Putamen (tissue), 1 donor: Measurements from ENCODE around the gene VOPP1.
"Not testable (repeated sequence)": the region's sequence is repeated elsewhere in the genome, so short reads cannot be mapped to it uniquely, and the experiment has no call there.

Source experiments
- DNase-seq: peaks from one replicate; pipeline ENCODE4 v3.0.0-alpha.2; 2016; ENCODE audit warnings: low spot score

Gene VOPP1

DNA sequence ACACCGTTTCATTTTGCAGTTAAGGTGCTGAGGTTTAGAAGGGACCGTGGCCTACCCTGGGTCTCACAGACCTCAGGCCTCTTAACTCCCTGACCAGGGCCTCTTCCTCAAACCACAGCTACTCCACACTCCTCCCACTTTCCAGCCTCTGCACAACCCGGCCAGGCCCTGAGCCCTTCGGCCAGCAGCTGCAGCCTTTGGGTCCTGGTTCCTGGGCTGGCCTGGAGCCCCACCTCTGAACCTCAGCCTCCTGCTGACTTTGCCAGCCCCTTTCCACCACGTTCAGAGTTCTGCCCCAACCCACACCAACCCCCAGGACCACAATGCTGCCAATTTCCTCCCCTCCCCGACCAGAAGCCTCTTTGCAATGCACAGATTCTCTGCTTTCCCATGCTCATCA, 84.1 kb downstream of the VOPP1 start:
- DNase-seq, result no peak

DNA sequence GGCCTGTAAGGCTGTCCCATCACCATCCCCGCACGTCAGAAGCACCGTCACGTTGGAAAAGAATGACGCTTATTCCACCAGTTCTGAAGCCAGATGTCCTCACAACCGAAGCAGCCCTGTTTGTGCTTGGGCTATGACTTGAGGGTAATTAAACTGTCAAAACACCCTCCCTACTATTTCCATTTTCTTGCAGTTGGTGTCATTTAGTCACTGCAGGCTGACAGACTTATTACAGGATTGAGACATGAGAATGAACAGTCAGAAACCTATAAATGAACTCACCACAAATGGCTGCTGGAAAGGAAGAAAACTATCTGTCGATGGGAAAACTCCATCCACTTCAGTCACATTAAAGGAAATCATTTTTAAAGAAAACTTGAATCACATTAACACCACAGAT, 85.3 kb downstream of the VOPP1 start:
- DNase-seq, result no peak

DNA sequence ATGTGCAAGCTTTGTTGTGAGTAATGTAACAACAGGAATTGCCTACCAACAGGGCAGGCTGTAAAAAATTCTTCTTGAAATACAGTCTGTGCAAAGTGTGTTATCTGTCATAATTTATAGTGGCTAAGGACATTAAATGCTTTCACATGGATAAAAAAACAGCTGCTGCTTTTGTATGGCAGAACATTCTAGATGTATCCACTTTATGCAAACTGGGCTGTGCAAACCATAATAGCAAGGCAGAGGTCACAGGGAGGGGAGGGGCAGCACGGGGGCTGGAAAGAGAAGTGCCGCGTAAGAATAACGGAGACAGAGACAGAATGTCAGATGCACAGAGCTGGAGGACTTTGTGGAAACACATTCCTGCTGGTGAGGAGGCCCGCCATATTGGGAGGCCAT, 86.1 kb downstream of the VOPP1 start:
- no peak for DNase-seq

DNA sequence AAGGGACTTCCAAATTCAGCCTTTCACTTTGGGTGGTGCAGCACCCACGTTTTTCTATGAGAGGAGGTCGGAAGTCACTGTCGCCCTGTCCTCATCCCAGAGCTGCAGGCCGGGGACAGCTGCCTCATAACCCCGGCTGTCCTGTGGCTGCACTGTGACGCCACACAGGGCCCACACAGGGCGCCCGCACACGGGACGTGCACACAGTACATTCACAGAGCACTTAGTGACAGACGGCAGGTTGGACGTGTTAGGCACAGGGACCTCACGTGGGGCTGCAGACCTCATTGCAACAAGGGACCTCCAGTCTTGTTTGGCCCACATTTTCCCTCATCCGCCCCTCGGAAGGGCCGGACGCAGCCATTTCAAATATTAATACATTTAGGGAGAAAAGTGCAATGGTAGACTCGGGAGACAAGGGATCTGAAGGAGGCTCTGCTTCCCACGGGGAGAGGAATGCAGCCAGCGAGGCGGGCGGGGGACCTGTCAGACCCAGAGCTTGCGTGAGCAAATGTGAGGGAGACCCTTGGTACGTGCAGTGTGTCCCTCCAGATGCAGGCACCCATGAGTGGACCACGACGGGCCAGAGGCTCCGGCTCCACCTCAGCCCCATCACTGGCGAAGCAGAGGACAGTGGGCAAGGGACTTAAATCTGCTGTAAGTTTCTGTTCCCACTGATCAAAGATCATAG, 86.7 kb downstream of the VOPP1 start:
- no peak for DNase-seq

DNA sequence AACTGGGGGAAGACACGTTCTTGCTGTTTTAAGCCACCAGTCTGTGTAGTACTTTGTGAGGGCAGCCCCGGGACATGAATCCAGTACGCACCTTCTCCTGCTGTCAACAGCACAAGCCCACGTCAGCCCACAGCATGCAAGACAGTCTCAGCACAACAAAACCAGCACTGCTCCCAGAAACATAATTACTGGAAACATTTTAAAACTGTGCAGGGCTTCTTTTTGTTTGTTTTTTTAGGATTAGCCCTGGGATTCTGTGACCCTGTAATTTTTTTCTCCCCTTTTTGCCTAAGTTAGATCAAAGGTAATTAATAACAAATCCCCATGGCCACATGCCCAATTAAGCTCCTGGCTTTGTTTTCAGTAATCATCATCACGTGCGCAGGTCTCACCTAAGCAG, 87.5 kb downstream of the VOPP1 start:
- DNase-seq, result no peak

DNA sequence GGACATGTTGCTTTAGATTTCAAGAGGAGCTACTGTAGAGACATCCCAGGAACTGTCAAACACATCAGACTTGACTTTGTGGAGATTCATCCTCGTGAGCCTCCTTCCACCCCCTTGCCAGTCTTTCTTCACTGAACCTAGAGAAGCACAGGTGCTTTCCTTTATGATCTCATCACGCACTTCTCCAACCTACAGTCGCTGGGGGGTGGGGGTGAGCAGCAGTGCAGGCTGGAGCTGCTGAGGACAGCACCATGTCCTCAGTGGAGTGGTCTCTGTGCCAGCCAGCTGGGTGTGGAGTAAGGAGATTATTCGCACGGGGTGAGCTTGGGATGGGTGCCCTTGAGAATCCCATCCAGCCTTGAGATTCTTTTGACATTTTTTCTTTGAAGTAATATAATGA, 88.1 kb downstream of the VOPP1 start:
- DNase-seq, result no peak

DNA sequence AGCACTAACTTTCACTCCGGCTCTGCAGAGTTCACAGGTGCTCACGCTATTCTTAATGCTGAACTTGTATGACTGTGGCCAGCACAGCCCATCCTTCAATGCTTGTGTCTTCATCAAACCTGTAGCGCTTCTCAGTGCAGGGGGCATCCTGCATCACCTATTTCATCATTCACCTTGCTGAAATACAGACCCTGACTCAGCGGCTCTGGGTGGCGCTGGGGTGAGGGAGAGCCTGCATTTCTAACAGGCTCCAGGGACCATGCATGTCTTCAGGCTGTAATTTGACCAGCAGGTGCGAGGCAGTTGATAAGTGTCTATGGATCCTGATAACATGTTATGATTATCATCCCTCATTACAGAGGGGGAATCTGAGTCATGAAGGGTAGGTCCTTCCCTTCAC, 89.3 kb downstream of the VOPP1 start:
- no peak for DNase-seq

DNA sequence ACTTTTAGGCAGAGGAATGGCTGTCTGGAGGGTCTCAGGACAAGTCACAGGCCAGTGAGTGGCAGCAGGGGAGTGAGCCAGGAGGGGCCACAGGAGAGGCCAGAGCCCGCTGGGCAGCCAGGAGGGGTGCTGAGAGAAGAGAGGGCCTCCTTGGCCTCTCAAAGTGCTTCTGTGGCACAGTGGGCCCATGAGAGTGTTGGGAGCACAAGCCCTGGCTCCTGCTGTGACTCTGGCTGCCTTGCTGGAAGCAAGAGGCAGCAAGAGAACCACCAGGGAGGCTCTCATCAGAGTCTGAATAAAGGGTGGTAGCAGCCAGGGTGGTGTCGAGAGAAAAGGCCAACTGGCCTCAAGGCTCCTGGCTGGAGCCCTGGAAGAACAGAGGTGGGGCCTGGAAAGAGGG, 91.1 kb downstream of the VOPP1 start:
- DNase-seq, result no peak

DNA sequence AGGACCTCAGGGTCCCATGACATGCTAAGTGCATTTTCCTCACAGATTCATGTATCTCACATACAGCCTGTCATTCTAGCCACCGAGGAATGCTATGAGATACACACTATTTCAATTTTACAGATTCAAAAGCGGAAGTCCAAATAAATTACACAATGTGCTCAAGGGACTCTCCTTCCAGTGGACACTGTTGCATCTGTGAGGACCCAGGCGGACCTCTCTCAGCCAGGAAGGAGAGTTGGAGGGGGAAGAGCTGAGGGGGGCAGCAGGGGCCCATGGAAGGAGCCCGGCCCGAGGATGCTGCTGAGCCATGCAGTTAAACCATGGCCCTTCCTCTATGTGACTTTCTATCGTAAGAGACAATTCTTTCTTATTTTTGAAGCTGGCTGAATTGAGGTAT, 93.6 kb downstream of the VOPP1 start:
- no peak for DNase-seq

DNA sequence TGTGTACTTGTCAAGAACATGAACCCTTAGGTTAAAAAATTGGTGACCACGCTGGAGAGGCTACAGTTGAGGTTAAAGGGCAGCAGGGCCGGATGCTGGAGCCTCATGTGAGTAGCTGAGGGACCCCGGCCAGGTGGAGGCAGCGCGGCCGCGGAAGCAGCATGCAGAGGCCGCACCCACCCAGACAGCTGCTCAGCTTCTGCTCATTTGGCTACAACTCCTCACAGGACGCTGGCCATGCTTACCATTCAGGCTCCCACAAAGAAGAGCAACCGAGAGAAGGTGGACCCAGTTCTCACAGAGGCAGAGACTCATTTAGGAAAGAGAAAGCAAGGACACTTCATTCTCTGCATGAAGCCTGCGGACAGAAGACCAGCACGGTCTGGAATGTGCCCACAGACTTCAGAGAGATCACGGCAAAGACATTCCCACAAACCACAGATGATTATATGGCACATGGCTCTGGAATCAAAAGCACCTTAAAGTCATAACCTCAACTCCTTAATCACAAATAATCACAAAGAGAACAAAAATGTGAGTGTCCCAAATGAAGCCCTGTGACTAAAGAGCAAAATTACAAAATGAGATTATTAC, 94.4 kb downstream of the VOPP1 start:
- DNase-seq, result no peak

DNA sequence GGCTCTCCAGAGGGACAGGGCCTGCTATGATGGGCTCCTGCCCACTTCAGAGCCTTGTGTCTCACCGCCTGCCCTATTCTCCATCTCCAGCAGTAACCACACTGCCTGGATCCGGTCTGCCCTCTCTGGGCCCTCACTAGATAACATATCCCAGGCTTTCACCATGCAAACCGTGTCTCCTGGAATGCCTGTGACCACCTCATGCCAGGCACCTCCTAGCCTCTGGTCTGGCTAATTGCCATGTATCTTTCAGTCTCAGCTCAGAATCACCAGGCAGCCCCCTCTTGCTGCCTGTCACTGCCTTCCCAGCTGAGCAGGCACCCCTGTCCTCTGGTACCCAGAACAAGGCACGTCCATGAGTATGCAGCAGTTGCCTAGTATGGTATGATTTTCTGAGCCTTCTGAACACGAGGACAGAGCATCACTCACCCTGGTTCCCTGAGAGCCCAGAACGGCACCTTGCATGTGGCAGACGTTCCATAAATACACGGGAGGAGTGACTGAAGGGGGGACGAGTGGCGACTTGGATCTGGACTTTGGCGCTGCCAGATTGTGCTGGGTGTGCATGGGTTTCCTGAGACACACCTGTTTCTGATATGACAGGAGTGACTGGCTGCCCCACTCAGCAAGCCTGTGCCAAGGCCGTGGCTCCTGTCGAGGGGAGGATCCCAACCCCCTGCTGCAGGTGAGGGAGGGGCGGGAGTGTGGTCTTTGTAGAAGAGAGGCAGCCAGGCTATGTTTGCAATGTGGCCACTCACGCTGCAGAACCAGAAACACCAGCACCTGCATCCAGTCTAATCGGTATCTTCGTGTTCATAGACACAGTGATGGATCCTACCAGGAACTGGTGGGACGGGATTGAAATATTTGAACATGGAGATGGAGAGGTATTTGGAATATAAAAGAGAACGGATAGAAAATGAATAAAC, 95.2 kb downstream of the VOPP1 start:
- no peak for DNase-seq

DNA sequence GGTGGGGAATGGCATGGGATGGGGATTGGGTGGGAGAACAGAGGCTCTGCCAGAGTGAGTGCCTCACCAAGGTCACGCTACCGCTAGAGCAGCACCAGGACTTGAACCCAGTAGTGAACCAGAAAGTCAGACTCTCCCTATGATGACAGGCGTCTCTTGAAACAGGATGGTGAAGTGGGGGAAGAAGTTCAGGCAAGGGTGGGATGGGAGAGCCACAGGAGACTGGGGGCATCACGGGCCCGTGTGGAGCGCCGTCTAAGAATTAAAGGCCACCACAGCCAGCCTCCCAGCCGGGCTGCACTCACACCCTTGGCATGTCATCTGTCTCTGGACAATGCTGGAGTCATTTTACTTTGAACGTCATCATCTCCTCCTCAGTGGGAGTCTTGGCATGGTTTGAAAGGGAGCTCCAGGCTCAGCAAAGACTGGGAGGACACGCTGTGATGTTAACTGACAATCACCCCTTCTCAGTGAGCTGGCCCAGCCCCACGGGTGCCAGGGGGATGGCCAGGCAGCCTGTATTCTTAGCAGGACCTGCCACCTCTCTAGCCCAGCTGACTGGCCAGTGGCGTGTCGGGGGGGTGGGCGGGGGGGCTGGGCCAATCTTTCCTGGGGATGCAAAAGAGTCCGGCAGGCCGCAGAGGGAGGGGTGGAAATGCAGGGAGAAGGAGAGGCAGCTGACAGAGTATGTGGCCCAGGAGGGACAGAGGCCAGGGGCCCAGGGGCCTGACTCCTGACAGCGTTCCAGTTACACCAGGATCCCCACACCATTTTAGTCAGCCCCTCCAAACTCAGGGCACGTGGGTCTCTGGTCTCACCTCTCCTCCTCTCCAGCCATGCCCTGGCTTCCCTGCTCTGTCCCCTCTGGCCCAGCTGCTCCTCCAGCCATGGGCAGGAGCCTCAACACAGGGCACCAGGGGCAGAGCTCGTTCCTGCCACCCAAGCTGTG, 96.2 kb downstream of the VOPP1 start:
- DNase-seq, result peak; percentile 13

DNA sequence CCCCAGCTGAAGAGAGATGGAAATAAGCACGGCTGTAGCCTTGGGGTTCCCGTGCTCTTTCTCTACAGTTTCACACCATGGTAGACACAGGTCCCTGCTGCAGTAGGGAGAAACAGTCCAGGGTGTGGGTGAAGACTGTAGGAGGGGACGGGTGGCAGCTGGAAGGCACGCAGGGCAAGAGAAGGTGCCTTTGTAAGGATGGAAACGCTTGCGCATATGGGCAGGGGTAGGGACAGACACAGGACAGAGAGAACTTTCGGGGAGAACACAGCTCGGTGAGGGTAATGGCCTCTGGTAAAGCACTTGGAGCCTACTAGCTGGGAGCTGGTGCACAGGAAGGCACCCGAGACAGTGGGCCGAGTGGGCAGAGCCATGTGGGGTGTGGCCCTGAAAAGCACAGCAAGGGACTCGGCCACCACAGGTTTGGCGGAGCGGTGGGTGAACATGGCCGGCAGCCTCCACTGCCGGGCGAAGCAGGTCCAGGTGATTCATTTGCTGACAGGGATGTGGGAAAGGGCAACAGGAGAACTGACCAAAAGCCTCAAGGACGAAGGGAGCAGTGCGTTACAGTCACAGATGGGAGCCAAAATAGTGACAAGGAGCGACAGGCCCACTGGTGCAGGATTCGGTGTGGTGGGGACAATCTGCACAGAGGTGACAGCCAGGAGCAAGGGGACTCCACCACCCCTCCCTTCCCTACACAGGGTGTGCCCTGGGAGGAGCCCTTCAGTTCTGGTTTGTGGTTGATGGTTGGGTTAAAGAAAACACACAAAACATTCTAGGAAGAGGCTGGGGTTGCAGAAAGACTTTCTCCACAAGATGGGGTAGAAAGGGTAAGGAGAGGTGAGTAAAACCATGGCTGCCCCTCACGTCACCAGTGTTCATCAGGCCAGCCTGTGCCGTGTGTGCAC, 97.1 kb downstream of the VOPP1 start:
- DNase-seq, result no peak

DNA sequence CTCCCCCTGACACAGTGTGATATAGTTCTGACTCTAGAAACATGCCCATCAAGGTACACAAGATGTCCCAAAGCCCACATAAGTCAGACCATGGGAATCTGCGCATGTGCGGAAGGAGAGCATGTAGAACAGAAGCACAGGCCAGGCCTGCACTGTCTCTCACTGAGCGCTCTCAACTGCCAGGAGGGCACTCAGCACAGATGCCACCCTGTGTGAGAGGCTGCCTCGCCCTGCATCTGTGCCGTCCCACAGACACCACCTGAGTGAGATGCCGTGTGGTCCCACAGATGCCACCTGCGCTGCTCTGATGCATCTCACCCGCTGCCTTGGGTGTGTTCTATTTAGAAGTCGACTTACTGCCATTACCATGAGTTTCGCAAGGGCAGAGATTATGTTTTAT, 98.4 kb downstream of the VOPP1 start:
- DNase-seq, result no peak

DNA sequence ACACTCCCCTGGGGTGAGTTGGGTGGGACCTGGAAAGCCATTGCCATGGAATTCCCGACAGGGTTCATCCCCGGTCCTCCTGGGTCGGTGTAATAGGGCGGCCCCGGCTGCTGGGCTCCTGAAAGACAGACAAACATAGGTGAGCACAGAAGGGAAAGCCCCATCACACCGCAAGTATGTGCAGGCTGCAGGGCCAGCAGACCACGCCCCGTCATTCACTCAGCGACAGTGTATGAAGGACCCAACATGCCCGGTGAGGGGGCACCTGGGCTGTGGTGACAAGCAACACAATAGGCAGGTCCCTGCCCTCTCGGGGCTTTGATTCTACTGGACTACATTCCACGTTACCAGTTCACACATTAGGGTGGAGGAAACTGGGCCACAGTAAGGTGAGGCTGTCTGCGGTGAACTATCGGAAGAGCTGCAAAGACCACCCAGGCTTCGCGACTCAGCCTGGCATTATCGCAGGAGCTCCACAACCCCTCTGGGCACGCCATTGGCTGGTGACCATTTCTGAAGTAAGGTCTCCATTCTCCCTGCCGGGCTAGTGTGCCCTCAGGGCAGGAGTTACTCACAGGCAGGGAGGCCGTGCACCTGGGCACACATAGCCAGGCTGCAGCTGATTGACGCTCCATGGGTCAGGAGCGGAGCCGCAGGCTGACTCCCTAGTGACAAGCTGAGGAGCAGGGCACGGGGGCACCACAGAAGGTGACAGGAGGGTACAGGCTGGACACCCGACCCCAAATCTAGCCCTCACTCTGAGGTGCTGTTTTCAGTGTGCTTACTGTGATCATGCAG, 99.2 kb downstream of the VOPP1 start:
- DNase-seq, result no peak

DNA sequence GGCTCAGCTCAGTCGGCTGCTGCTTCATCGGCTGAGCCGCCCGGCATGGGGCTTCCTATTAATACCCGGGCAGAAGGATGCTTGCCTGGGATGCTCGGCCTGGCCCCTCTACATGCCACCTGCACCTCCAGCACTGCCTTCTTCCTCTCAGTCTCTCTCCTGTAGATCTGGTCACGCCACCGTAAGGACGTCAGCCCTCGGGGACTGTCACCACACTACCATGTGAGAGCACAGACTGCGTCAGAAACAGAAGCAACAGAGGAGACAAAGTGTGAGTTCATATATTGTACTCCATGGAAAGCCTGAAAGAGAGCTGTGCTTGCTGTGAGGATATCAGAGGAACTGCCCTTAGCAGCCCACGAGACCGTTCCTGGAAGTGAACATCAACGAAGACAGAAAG, 99.9 kb downstream of the VOPP1 start:
- DNase-seq, result not testable (repeated sequence)

DNA sequence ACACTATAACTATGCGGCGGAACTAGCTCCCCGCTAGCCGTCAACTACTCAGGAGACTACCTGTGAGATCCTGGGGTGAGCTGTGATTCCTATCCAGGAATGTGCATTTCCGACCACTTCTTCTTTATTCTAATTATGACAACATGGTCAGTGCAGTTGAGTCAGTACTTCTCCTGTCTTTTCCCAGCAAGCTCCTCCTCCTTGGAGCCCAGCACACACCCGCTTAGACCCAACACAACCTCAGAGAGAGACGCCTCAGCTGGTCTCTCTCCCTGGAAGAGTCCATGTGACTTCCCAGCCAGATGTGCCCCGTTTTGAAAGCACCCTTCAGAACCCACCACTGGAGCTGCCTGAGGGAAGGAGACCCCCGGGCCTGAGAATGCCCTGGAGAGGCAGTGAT, 100.7 kb downstream of the VOPP1 start:
- not testable (repeated sequence) for DNase-seq

DNA sequence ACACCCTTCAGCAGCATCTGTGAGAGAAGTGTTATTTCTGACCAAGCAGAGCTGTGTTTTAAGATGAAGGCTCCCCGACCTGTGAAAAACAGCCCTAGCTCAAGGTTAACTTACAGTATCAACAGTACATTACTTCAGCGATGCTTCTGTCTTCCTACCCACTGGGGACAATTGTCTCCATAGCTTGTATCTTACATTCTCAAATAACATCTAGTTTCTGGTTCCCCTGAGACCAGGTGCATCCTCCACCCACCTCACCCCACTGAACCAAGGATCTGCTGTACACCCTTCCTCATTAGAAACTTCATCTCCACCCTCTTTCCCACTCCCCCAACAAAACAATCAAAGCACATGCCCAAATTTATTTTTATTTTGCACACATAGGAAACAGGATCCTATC, 102.0 kb downstream of the VOPP1 start:
- no peak for DNase-seq

DNA sequence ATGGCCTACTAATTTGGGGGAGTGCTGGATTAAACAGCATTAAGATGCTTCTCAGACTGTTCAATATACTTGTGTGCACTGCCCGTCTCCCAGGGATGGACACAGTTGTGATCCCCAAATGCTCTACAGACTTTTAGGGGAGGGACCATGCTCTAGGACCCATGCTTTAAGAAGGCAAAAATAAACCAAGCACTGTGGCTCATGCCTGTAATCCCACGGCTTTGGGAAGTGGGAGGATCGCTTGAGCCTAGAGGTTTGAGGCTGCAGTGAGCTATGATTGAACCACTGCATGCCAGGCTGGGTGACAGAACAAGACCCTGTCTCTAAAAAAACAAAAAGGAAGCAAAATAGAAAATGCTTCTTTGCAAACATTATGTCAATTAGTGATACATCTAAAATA, 102.6 kb downstream of the VOPP1 start:
- DNase-seq, result no peak

DNA sequence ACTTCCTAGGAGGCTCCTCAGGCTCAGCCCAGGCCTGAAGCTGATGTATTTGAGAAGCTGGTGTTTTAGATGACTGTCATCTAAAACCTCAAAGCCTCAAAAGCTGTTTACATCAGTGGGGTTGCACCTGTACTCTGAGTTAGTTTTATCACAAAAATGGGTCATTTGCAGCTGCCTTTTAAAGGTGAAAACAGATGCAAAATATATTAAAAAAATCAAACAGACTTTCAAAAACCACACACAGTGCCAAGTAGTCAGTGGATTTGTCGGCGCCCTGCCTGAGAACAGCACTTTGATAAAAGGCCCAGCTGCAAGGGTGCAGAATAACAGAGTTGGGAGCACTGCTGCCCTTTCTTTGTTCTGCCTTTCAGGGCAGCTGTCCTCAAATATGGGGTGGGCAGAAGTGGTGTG, 103.0 kb downstream of the VOPP1 start:
- peak; percentile 27 for DNase-seq
